ENCODE measurements around the gene ZNF226. TPM values are rescaled to one million over a fixed set of nuclear protein-coding genes. Genes with fewer than 3 reads are reported as not detected.
A peak's percentile ranks its signal among the peaks of the same experiment; 100 is the strongest.
"Not testable (repeated sequence)": the region's sequence is repeated elsewhere in the genome, so short reads cannot be mapped to it uniquely, and the experiment has no call there.

The ZNF226 gene
- total RNA-seq: 25.6 TPM
- long read RNA-seq, partial matches to known transcripts: 5 of 11 reads
- long read RNA-seq, other reads (novel, unspliced or antisense): 3 of 11 reads

DNA sequence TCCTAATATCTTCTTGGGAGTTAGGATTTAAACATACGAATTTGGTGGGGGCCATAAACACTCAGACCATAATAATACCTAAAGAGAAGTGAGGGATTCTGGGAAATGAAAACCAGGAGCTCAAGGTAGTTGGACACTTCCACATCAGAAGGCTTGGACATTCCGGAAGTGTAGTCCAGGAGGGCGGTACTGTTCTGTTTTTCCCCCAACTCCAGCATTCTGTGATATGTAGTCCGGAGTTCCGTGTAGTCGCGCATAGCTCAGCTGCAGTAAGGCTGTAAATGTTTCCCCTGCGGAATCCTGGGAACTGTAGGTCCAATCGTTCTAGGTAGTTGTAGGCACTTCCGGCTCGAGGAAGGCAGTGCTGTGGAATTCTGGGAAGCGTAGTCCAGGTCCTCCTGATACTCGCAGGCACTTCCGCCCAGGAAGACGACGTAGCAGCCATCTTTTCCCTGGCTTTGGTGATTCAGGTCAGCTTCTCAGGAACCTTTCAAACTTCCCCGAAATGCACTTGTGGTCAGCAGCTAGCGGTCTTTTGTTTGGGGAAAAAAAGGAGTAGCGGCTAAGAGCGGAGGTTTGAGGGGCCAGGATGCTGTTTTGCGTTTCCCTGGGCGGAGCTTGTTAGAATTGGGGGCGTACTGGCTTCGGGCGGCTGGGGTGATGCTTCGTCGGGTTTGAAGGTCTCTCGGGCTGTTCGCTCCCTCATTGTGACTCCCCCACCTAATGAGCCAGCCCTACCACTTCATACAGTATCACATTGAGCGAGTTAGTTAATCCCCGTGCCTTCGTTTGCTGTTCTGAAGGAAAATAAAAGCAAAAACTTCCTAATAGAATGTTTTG is at the start of gene ZNF226:
Gene ZNF226, plus strand, starts transcription at position 428 of the 840 bp plus-strand sequence. CDS start 4,981 bp downstream, outside the sequence.
- peak; percentile 95 for DNase-seq (ENCODE audit: low spot score)
- intact Hi-C loops (cut with DNase I): loop anchor here (1.0 to 5.0 kb wide), 4 partner anchors 24 to 113 kb away; partner anchors contain the start of genes ZNF223, ZNF225 and ZNF234

DNA sequence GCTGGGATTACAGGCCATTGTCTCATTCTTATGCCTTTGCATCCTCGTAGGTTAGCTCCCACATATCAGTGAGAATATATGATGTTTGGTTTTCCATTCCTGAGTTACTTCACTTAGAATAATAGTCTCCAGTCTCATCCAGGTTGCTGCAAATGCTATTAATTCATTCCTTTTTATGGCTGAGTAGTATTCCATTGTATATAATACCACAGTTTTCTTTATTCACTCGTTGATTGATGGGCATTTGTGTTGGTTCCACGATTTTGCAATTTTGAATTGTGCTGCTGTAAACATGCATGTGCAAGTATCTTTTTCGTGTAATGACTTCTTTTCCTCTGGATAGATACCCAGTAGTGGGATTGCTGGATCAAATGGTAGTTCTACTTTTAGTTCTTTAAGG is 43.7 kb upstream of the ZNF226 start:
- DNase-seq (ENCODE audit: low spot score); intact Hi-C loops (cut with DNase I): not testable (repeated sequence)

DNA sequence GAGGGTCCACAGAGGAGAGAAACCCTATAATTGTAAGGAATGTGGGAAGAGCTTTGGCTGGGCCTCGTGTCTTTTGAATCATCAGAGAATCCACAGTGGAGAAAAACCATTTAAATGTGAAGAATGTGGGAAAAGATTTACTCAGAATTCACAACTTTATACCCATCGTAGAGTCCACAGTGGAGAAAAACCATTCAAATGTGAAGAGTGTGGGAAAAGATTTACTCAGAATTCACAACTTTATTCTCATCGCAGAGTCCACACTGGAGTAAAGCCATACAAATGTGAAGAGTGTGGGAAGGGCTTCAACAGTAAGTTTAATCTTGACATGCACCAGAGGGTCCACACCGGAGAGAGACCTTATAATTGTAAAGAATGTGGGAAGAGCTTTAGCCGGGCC is 32.9 kb upstream of the ZNF226 start:
- intact Hi-C loops (cut with DNase I): no loop called here
- no peak for DNase-seq (ENCODE audit: low spot score)

DNA sequence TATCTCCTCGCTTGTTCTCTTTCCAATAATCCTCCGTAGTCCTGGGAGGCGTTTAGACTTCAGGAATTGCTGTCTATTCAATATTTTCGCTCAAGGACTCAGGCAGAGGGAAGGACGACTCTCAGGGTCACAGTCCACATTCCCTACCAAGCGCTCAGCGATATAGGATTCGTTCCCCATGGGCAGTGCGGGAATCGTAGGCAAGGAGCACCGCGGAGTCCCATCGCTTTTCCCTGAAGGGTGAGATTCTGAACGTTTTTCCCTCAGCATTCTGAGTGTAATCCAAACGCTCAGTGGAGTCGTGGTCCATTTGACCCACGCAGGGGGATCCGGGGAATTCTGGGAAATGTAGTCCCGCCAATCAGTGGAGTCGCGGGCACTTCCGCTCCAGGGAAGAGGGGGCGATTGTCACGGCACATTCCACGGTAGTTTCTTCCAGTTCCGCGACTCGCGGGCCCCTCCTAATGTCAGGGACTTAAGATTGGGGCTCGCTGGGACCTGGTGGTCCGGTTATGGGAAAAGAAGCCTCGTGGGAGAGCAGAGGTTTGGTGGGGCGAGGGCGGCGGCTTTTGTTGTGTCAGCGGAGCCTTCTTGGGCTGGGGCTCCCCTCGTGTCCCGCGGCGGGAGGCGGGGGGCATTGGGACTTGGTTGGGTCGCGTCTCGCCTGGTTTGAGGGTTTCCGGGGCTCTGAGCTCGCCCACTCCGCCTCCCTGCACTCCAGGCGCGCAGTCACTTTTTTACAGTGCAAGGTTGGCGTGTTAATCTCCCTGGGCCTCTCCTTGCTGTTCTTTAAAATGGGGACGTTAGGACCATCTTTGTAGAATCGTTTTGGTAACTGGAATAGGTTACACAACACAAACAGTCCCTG is 23.5 kb upstream of the ZNF226 start, which contains the start of gene ZNF234:
Gene ZNF234, plus strand, starts transcription at position 364 of the 868 bp plus-strand sequence. CDS start 3,079 bp downstream, outside the sequence.
- DNase-seq (ENCODE audit: low spot score): peak; percentile 94
- intact Hi-C loops (cut with DNase I): loop anchor here (1.0 to 2.0 kb wide), 3 partner anchors 23 to 71 kb away; partner anchors contain the start of genes ZNF225, ZNF226 and ZNF227

DNA sequence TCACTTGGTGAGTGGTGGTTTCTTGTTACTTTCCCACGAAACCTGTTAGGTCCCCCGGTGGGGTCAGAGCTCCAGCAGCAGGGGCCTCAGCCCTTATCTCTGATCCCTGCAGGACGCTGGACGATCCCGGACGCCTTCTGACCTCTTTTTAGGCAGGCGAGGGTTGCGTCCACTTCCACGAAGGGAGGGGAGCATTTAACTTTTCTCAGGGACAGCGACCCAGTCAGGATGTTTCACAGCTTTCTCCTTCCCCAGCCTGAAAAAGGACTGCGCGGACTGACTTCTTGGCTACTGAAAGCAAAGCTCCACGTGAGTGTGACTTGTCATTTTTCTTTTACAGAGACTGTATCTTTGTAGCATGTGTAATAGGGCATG is 22.9 kb upstream of the ZNF226 start:
- DNase-seq (ENCODE audit: low spot score): no peak
- intact Hi-C loops (cut with DNase I): no loop called here

DNA sequence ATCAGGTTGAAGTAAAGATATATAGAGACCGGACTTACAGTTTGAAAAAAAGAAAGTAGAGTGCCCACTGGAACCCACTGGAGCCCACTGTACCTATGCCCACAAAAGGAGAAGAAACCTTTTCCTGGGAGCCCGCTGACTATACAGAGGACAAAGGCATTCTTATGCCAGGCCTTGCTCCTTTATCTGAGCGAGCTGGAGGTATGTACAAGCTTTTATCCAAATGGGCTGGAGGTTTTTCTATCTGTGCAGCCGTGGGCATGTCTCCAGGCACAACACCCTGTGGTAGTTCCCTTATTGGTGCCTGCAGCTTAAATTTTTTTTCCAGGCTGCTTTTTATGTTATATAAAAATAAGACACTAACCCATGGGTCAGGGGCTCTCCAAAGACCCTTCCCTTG is 15.1 kb upstream of the ZNF226 start:
- intact Hi-C loops (cut with DNase I): no loop called here
- DNase-seq (ENCODE audit: low spot score): no peak

DNA sequence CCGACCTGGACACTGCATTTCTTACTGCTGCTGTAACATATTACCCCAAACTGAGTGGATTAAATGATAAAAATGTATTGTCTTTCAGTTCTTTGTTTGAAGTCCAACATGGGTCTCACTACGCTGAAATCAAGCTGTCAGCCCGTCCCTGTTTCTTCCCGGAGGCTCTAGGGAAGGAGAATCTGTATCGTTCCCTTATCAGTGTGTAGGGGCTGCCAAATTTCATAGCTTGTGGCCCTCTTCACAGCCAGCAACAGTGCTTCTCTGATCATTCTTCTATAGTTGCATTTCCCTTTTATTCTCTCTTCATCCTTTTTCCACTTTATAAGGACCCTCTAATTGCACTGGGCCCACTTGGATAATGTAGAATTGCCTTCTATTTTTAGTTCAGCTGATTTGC is 13.4 kb upstream of the ZNF226 start:
- intact Hi-C loops (cut with DNase I): no loop called here
- DNase-seq (ENCODE audit: low spot score): no peak

DNA sequence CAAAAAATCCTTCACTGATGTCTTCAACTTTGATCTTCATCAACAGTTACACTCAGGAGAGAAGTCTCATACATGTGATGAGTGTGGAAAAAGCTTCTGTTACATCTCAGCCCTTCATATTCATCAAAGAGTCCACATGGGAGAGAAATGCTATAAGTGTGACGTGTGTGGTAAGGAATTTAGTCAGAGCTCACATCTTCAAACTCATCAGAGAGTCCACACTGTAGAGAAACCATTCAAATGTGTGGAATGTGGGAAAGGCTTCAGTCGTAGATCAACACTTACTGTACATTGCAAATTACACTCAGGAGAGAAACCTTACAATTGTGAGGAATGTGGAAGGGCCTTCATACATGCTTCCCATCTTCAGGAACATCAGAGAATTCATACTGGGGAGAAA is 8.4 kb upstream of the ZNF226 start:
- intact Hi-C loops (cut with DNase I): no loop called here

DNA sequence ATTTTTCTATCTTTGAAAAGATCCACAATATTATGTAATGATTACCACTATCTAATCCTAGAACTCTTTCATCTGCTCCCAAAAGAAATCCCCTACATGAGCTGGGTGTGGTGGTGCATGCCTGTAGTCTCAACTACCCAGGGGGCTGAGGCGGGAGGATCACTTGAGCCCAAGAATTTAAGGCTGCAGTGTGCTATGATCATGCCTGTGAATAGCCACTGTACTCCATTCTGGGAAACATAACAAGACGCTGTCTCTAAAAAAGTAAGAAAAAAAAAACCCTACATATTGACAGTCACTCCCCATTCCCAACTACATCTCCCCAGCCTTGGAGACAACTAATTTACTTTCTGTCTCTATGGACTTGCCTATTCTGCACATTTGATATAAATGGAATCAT is 1.1 kb upstream of the ZNF226 start:
- DNase-seq (ENCODE audit: low spot score): no peak
- intact Hi-C loops (cut with DNase I): loop anchor here (1.0 to 5.0 kb wide), 3 partner anchors 23 to 111 kb away; partner anchors contain the start of genes ZNF223, ZNF225 and ZNF234

More for the DNA sequence above, 8.4 kb upstream of the ZNF226 start:
- DNase-seq (ENCODE audit: low spot score): no peak

DNA sequence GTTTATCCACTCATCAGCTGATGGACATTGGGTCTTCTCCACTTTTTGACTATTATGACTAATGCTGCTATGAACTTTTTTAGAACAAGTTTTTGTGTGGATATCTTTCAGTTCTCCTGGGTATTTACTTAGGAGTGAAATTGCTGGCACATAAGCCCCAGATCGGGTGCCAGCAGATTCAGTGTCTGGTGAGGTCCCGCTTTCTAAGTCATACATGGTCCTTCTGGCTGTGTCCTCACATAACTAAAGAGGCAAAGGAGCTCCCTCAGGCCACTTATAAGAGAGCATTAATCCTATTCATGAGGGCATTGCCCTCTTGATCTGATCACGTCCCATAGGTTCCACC is 600 bp upstream of the ZNF226 start:
- intact Hi-C loops (cut with DNase I): loop anchor here (1.0 to 5.0 kb wide), 3 partner anchors 23 to 112 kb away; partner anchors contain the start of genes ZNF223, ZNF225 and ZNF234
- DNase-seq (ENCODE audit: low spot score): no peak

DNA sequence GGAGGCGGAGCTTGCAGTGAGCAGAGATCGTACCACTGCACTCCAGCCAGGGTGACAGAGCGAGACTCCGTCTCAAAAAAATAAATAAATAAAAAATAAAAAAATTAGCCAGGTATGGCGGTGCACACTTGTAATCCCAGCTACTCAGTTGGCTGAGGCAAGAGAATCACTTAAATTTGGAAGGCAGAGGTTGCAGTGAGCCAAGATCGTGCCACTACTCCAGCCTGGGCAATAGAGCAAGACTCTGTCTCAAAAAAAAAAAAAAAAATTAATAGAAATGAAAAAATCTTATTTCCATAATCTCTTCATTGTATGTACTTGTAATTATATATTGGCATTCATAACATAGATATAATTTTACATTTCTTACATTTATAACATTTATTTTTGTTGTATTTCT is 5.8 kb downstream of the ZNF226 start:
- intact Hi-C loops (cut with DNase I): not testable (repeated sequence)

DNA sequence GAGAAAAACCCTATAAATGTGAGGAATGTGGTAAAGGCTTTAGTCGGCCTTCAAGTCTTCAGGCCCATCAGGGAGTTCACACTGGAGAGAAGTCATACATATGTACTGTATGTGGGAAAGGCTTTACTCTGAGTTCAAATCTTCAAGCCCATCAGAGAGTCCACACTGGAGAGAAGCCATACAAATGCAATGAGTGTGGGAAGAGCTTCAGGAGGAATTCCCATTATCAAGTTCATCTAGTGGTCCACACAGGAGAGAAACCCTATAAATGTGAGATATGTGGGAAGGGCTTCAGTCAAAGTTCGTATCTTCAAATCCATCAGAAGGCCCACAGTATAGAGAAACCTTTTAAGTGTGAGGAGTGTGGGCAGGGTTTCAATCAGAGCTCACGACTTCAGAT is 11.7 kb downstream of the ZNF226 start:
- no peak for DNase-seq (ENCODE audit: low spot score)
- intact Hi-C loops (cut with DNase I): no loop called here

More for the DNA sequence above, 5.8 kb downstream of the ZNF226 start:
- not testable (repeated sequence) for DNase-seq (ENCODE audit: low spot score)

DNA sequence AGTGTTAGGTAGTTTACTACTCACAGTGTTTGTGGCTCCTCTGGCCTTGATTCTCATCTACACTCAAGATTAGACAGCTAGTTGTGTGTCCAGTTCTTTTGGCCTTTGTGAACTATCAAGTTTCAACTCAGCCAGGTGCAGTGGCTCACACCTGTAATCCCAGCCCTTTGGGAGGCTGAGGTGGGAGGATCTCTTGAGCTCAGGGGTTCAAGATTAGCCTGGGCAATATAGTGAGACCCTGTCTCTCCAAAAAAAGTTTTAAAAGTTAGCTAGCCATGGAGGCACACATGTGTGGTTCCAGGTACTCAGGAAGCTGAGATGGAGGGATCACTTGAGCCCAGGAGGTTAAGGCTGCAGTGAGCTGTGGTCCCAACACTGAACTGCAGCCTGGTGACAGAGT is 16.1 kb downstream of the ZNF226 start:
- intact Hi-C loops (cut with DNase I): no loop called here
- no peak for DNase-seq (ENCODE audit: low spot score)

DNA sequence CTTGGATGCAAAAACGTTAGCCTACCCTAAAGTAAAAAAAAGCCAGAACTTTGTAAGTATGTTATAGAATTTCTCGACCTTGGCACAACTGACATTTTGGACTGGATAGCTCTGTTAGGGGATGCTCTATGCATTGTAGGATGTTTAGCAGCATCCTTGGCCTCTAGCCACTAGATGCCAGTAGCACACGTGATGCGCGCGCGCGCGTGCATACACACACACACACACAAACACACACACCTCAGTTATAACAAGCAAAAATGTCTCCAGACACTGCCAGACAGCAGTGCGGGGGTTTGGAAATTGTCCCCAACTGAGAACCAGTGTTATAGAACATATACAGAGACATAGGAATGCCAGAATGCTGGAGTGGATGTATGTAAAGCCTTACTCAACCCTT is 17.2 kb downstream of the ZNF226 start:
- intact Hi-C loops (cut with DNase I): no loop called here
- DNase-seq (ENCODE audit: low spot score): no peak

DNA sequence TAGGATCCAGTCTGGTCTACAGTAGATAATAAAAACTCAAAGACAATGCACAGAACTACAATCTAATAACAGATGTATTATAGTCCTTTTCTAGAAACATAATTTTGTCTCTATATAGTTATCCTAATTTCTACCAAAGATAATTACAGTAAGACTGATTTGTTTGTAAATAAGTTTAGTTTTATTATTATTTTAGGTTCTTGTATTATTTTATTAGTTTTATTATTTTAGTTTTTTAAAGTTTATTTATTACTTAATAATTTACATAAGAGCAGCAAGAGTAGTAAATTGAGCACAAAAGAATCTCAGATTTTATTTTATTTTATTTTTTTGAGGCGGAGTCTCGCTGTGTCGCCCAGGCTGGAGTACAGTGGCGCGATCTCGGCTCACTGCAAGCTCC is 25.1 kb downstream of the ZNF226 start:
- intact Hi-C loops (cut with DNase I): no loop called here
- DNase-seq (ENCODE audit: low spot score): no peak

DNA sequence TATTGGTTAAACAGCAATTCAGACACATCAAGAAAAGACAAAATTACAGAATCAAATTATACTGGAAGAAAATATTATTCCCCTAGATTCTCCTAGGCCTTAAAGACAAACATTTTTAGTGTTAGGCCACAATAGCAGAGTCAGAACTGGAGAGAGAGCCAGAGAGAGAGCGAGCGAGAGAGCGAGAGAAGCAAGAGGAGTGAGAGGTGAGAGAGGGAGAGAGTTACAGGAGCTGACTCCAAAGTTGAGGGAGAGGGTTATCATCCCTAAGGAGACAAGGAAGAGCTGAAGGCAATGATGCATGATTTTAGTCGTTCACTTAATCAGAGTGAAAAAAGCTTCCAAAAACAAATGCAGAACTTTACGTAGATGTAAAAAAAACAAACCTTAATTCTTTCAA is 27.2 kb downstream of the ZNF226 start:
- no peak for DNase-seq (ENCODE audit: low spot score)
- intact Hi-C loops (cut with DNase I): no loop called here

DNA sequence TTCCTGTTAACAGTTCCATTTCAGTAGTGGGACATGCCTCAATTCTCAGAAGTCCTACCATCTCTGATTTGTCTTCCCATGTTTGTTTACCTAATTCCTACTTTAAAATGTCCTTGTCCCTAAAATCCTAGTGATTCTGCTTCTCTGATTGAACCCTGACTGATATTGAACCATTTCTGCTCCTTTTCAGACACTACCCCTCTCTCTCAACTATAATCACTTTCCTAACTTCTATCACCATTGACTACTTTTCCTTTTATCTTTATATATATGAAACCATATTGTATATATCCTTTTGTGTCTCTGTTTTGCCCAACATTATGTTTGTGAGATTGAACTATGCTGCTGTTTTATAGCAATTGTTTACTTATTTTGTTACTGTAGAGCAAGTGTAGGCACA is 31.9 kb downstream of the ZNF226 start:
- intact Hi-C loops (cut with DNase I): no loop called here
- no peak for DNase-seq (ENCODE audit: low spot score)

DNA sequence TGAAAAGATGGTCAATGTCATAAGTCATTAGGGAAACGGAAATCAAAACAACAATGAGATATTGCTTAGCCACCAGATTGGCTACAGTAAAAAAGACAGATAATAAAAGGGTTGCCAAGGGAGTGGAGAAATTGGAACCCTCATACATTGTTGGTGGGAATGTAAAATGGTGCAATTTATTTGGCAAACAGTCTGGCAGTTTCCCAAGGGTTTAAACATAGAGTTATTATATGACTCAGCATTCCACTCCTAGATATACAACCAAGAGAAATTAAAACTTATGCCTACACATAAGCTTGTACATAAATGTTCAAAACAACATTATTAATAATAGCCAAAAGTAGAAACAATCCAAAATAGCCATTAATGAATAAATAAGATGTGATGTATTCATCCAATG is 37.6 kb downstream of the ZNF226 start:
- intact Hi-C loops (cut with DNase I): loop anchor here (10.0 kb wide), 1 partner anchor 198 kb away; the partner anchor contains the start of gene ZNF230

DNA sequence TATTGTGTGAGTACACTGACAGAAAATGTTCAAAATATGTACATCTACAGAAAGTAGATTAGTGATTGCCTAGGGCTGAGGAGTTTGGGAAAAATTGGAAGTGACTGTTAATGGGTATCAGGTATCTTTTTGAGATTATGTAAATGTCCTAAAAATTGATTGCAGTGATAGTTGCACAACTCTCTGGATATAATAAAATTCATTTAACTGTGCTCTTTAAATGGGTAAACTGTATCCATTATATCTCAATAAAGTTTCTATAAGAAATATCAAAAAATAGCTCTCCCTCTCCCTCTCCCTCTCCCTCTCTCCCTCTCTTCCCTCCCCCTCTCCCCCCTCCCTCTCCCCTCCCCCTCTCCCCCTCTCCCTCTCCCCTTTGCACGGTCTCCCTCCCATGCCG is 38.1 kb downstream of the ZNF226 start:
- no peak for DNase-seq (ENCODE audit: low spot score)
- intact Hi-C loops (cut with DNase I): loop anchor here (10.0 kb wide), 1 partner anchor 198 kb away; the partner anchor contains the start of gene ZNF230

More for the DNA sequence above, 37.6 kb downstream of the ZNF226 start:
- no peak for DNase-seq (ENCODE audit: low spot score)

DNA sequence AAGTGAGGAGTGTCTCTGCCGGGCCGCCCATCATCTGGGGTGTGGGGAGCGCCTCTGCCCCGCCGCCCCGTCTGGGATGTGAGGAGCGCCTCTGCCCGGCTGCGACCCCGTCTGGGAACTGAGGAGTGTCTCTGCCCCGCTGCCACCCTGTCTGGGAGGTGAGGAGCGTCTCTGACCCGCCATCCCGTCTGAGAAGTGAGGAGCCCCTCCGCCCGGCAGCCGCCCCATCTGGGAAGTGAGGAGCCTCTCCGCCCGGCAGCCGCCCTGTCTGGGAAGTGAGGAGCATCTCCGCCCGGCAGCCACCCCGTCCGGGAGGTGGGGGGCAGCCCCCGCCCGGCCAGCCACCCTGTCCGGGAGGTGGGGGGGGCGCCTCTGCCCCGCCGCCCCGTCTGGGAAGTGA is 39.0 kb downstream of the ZNF226 start:
- intact Hi-C loops (cut with DNase I): loop anchor here (10.0 kb wide), 1 partner anchor 199 kb away; the partner anchor contains the start of gene ZNF230
- DNase-seq (ENCODE audit: low spot score): not testable (repeated sequence)
